Endothelial cell of umbilical vein (primary cell): ENCODE data around the gene GOLGA6A. TPM values are rescaled to one million over a fixed set of nuclear protein-coding genes. Genes with fewer than 3 reads are reported as not detected.
"Not testable (repeated sequence)": the region's sequence is repeated elsewhere in the genome, so short reads cannot be mapped to it uniquely, and the experiment has no call there.

ENCODE experiments used
- BruUV-seq: library from RNA; stranded (reverse); fragments of 400-500 nt; replicated peaks from 2 replicates; lab custom pipeline; 2021; lab: Mats Ljungman, UMichigan
- CTCF ChIA-PET: fragments of 300-600, 350-600 bp; sonication (Branson Sonifier 250); formaldehyde crosslinking; loops from one replicate; lab custom pipeline; 2021; ENCODE audit warnings: antibody characterized with exemption, inconsistent platforms; lab: Charles Lee
- POLR2A ChIA-PET: fragments of 300-600, 350-600 bp; sonication (Branson Sonifier 250); formaldehyde crosslinking; loops from one replicate; lab custom pipeline; 2021; ENCODE audit warnings: antibody characterized with exemption, inconsistent platforms; lab: Charles Lee
- DNase-seq: peaks from one replicate; pipeline ENCODE4 v3.0.0-alpha.2; 2011; ENCODE audit warnings: low read depth, low spot score
- FAIRE-seq: peaks from 2 replicates; lab custom pipeline; 2011; peaks lifted over from hg19 to GRCh38; lab: Jason Lieb, UNC
- H2AFZ ChIP-seq: 2 replicates; pipeline ENCODE4 v1.6.0; 2012; ENCODE audit warnings: low read depth, low read length, control low read depth, inconsistent platforms
- H3K27ac ChIP-seq: 2 replicates; pipeline ENCODE4 v1.5.1; 2011; ENCODE audit warnings: low read depth, mild to moderate bottlenecking, control low read depth, low read length, moderate library complexity; ENCODE audit not compliant: insufficient read depth
- H3K27me3 ChIP-seq, 2 experiments: 2 replicates each; pipeline versions ENCODE4 v1.6.0 to v1.6.1; 2011; ENCODE audit warnings: low read length in 2 of 2, mixed read lengths in 1 of 2; ENCODE audit not compliant: control insufficient read depth in 2 of 2, insufficient read depth in 2 of 2
- H3K36me3 ChIP-seq, 2 experiments: 2 replicates in 1 of 2; 3 replicates in 1 of 2; pipeline ENCODE4 v1.5.1; 2011; ENCODE audit warnings: low read length in 2 of 2, mild to moderate bottlenecking in 1 of 2, moderate library complexity in 1 of 2; ENCODE audit not compliant: control insufficient read depth in 2 of 2, insufficient read depth in 2 of 2; ENCODE audit errors: extremely low read depth in 1 of 2
- H3K4me1 ChIP-seq: 3 replicates; pipeline ENCODE4 v1.5.1; 2011; ENCODE audit warnings: mild to moderate bottlenecking, low read length; ENCODE audit not compliant: control insufficient read depth, insufficient read depth; ENCODE audit errors: extremely low read depth
- H3K4me2 ChIP-seq: 2 replicates; pipeline ENCODE4 v1.6.1; 2011; ENCODE audit warnings: low read length, control low read depth, mixed read lengths; ENCODE audit not compliant: insufficient read depth
- H3K4me3 ChIP-seq, 3 experiments: fragments of 200-600 bp in 1 of 3; sonication (generic), shearing (Covaris generic) in 1 of 3; replicated peaks in 1 of 3; 2 replicates each; pipeline ENCODE4 v1.5.1; 2011 to 2016; ENCODE audit warnings: control low read depth in 3 of 3, low read length in 3 of 3, mild to moderate bottlenecking in 2 of 3, inconsistent platforms in 1 of 3, low read depth in 1 of 3, moderate library complexity in 1 of 3; ENCODE audit not compliant: insufficient read depth in 1 of 3
- H3K79me2 ChIP-seq: 2 replicates; pipeline ENCODE4 v1.6.0; 2012; ENCODE audit warnings: low read length, inconsistent platforms; ENCODE audit not compliant: control insufficient read depth, insufficient read depth
- H3K9ac ChIP-seq: replicated peaks from 2 replicates; pipeline ENCODE3; 2011; ENCODE audit warnings: low read length, control low read depth; ENCODE audit not compliant: insufficient read depth; ENCODE audit errors: extremely low read depth
- H3K9me1 ChIP-seq: replicated peaks from 3 replicates; pipeline ENCODE4 v1.6.0; 2011; ENCODE audit warnings: mild to moderate bottlenecking, low read length; ENCODE audit not compliant: control insufficient read depth, insufficient read depth; ENCODE audit errors: extremely low read depth
- H3K9me3 ChIP-seq: replicated peaks from 2 replicates; pipeline ENCODE4 v1.5.1; 2012; ENCODE audit warnings: low read length, inconsistent platforms; ENCODE audit not compliant: control insufficient read depth, insufficient read depth
- H4K20me1 ChIP-seq: replicated peaks from 2 replicates; pipeline ENCODE3; 2011; ENCODE audit warnings: mild to moderate bottlenecking, low read length; ENCODE audit not compliant: control insufficient read depth, insufficient read depth; ENCODE audit errors: extremely low read depth
- EZH2 ChIP-seq: IDR thresholded peaks from 2 replicates; pipeline ENCODE4 v1.6.1; 2012; ENCODE audit warnings: borderline replicate concordance, low read depth, mild to moderate bottlenecking, moderate library complexity, low read length, inconsistent platforms; ENCODE audit not compliant: severe bottlenecking
- FOS ChIP-seq: IDR thresholded peaks from 2 replicates; pipeline ENCODE4 v1.6.1; 2011; ENCODE audit warnings: mild to moderate bottlenecking, low read length, moderate library complexity, borderline replicate concordance; ENCODE audit not compliant: insufficient read depth
- GATA2 ChIP-seq: IDR thresholded peaks from 2 replicates; pipeline ENCODE4 v1.7.0; 2011; ENCODE audit warnings: low read depth, mild to moderate bottlenecking, moderate library complexity, mixed read lengths, low read length; ENCODE audit not compliant: insufficient read length, insufficient read depth
- POLR2A ChIP-seq: IDR thresholded peaks from 2 replicates; pipeline ENCODE4 v1.6.1; 2012; ENCODE audit warnings: low read depth, mild to moderate bottlenecking, control low read depth, low read length
- POLR2AphosphoS5 ChIP-seq: IDR thresholded peaks from 2 replicates; pipeline ENCODE4 v1.6.1; 2012; ENCODE audit warnings: low read depth, mild to moderate bottlenecking, control low read depth, low read length, moderate library complexity; ENCODE audit not compliant: insufficient read depth
- dilution Hi-C: fragments of 300-500 bp; cut with MboI; formaldehyde crosslinking; loops from one replicate; pipeline ENCODE4 v1.15.0; 2019; ENCODE audit warnings: low sequenced_read_pairs; ENCODE audit not compliant: extremely low pct_ligation_motif_present
- intact Hi-C: fragments of 100-400 bp; cut with micrococcal nuclease; formaldehyde crosslinking; loops from one replicate; pipeline ENCODE4 v1.10.0; 2022
- polyA plus RNA-seq, 4 experiments: library from polyadenylated mRNA; depleted of rRNA in 3 of 4; stranded (reverse) in 3 of 4; unstranded in 1 of 4; fragments of >200 nt; gene quantifications; 2 replicates each; pipeline versions ENCODE4 v1.2.1 to v1.2.3, GENCODE V29; 2011 to 2012; ENCODE audit warnings: missing spikeins in 1 of 4
- total RNA-seq: library from RNA; stranded (reverse); gene quantifications from 2 replicates; pipeline ENCODE4 v1.2.3, GENCODE V29; 2021
- TF ChIP-seq, protein P1 (sequence below), 2 donors: IDR thresholded peaks; 1 replicate in 1 of 2; 2 replicates in 1 of 2; pipeline ENCODE4 v1.5.1; 2011; ENCODE audit warnings: low read length in 2 of 2, mild to moderate bottlenecking in 2 of 2, moderate library complexity in 2 of 2, control low read depth in 1 of 2, inconsistent platforms in 1 of 2, low read depth in 1 of 2; ENCODE audit not compliant: insufficient read depth in 1 of 2; ENCODE audit errors: extremely low read depth in 1 of 2
- TF ChIP-seq, protein P2 (sequence below): IDR thresholded peaks from 2 replicates; pipeline ENCODE4 v1.6.1; 2011; ENCODE audit not compliant: insufficient read depth, insufficient read length

The GOLGA6A gene
- total and polyA plus RNA-seq, 2 donors (not counting 3 experiments of a cell fraction or from before 2014, with no cell fraction given): not detected

- dilution Hi-C loops, FAIRE-seq, H3K9me1 ChIP-seq, DNase-seq, H4K20me1 ChIP-seq, H3K27ac ChIP-seq, H3K9ac ChIP-seq, H3K9me3 ChIP-seq, BruUV-seq, H3K4me3 ChIP-seq, POLR2A ChIA-PET, H3K79me2 ChIP-seq, H2AFZ ChIP-seq, H3K36me3 ChIP-seq, intact Hi-C loops, H3K4me2 ChIP-seq, H3K4me1 ChIP-seq: not testable (repeated sequence)
- CTCF ChIA-PET: interaction anchor here (2.6 to 6.4 kb wide), 2 partner anchors 83 to 265 kb away, joined by 8 to 58 read pairs; no protein-coding TSS in a partner anchor
- H3K27me3 ChIP-seq: peaks cover 7 to 16% of the 10 kb centered on the region in 2 experiments
Observed at GRCh38 chr15:74056330-74056729, 26.0 kb downstream of the GOLGA6A start.

GRCh38 chr15:74055804-74056203, 26.5 kb downstream of the GOLGA6A start:
- FAIRE-seq: no peak
- H4K20me1 ChIP-seq: no peaks in the 10 kb centered on the region
- no peak for TF ChIP-seq FOS
- TF ChIP-seq POLR2A: no peak
- TF ChIP-seq EZH2: no peak
- no peak for TF ChIP-seq POLR2AphosphoS5
- TF ChIP-seq, protein P1, sequence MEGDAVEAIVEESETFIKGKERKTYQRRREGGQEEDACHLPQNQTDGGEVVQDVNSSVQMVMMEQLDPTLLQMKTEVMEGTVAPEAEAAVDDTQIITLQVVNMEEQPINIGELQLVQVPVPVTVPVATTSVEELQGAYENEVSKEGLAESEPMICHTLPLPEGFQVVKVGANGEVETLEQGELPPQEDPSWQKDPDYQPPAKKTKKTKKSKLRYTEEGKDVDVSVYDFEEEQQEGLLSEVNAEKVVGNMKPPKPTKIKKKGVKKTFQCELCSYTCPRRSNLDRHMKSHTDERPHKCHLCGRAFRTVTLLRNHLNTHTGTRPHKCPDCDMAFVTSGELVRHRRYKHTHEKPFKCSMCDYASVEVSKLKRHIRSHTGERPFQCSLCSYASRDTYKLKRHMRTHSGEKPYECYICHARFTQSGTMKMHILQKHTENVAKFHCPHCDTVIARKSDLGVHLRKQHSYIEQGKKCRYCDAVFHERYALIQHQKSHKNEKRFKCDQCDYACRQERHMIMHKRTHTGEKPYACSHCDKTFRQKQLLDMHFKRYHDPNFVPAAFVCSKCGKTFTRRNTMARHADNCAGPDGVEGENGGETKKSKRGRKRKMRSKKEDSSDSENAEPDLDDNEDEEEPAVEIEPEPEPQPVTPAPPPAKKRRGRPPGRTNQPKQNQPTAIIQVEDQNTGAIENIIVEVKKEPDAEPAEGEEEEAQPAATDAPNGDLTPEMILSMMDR (IDR thresholded peaks at IDR 0.05; ENCODE audit: extremely low read depth in 1 of 2, insufficient read depth in 1 of 2, low read depth in 1 of 2, low read length in 2 of 2): no peak
- TF ChIP-seq, protein P2, sequence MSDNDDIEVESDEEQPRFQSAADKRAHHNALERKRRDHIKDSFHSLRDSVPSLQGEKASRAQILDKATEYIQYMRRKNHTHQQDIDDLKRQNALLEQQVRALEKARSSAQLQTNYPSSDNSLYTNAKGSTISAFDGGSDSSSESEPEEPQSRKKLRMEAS: no peak
- TF ChIP-seq GATA2: no peak
- H3K9me1 ChIP-seq: no peaks in the 10 kb centered on the region
- no peaks in the 10 kb centered on the region for H3K79me2 ChIP-seq
- no peak overlapping the region for H3K4me3 ChIP-seq
- H3K27ac ChIP-seq: no peak overlapping the region
- peaks cover 7 to 16% of the 10 kb centered on the region in 2 experiments for H3K27me3 ChIP-seq
- no peak overlapping the region for H2AFZ ChIP-seq
- POLR2A ChIA-PET: no interaction called here
- no peak overlapping the region for H3K9ac ChIP-seq
- H3K4me2 ChIP-seq: no peak overlapping the region
- BruUV-seq: no TSS peak
- dilution Hi-C loops (no loop called here), intact Hi-C loops (no loop called here)
- H3K4me1 ChIP-seq: no peaks in the 10 kb centered on the region
- no peak for DNase-seq
- H3K36me3 ChIP-seq: no peaks in the 10 kb centered on the region
- no peaks in the 10 kb centered on the region for H3K9me3 ChIP-seq
- CTCF ChIA-PET: interaction anchor here (2.6 to 6.4 kb wide), 2 partner anchors 83 to 266 kb away, joined by 8 to 58 read pairs; no protein-coding TSS in a partner anchor
